PFSK-1 (cell line): ENCODE results near the gene ATXN7L1.

Experiments used
- POLR2AphosphoS5 ChIP-seq: IDR thresholded peaks from 2 replicates; pipeline ENCODE4 v1.6.1; 2012; ENCODE audit warnings: low read depth, mild to moderate bottlenecking, control low read depth, low read length, moderate library complexity
- REST ChIP-seq, 2 experiments: IDR thresholded peaks; 2 replicates each; pipeline versions ENCODE4 v1.6.1 to v1.8.0; 2011 to 2012; ENCODE audit warnings: low read depth in 2 of 2, low read length in 2 of 2, control low read depth in 1 of 2, inconsistent platforms in 1 of 2, mild to moderate bottlenecking in 1 of 2, moderate library complexity in 1 of 2; ENCODE audit not compliant: insufficient read depth in 1 of 2
- SIN3A ChIP-seq: IDR thresholded peaks from 2 replicates; pipeline ENCODE4 v1.6.1; 2012; ENCODE audit warnings: mild to moderate bottlenecking, low read length, moderate library complexity, borderline replicate concordance; ENCODE audit not compliant: insufficient read depth
- TAF1 ChIP-seq: IDR thresholded peaks from 2 replicates; pipeline ENCODE4 v1.6.1; 2012; ENCODE audit warnings: low read length, control low read depth, borderline replicate concordance; ENCODE audit not compliant: insufficient read depth

GRCh38 chr7:105589356-105590077 is 286.9 kb downstream of the ATXN7L1 start:
- no peak for TF ChIP-seq REST (IDR thresholded peaks at IDR 0.05; ENCODE audit: insufficient read depth in 1 of 2, low read depth in 2 of 2, low read length in 2 of 2)
- no peak for TF ChIP-seq SIN3A
- TF ChIP-seq POLR2AphosphoS5 = no peak
- no peak for TF ChIP-seq TAF1
